GM19240 (cell line): Measurements from ENCODE around the gene BSG.

Source experiments
- DNase-seq: peaks from one replicate; pipeline ENCODE4 v3.0.0; 2011; ENCODE audit warnings: low spot score; ENCODE audit not compliant: insufficient read length

Gene BSG

GRCh38 chr19:572140-572742, at the start of gene BSG:
Gene BSG (plus strand): TSS chr19:572596. CDS start chr19:572635, 39 bp downstream.
- peak; percentile 99 for DNase-seq

DNA sequence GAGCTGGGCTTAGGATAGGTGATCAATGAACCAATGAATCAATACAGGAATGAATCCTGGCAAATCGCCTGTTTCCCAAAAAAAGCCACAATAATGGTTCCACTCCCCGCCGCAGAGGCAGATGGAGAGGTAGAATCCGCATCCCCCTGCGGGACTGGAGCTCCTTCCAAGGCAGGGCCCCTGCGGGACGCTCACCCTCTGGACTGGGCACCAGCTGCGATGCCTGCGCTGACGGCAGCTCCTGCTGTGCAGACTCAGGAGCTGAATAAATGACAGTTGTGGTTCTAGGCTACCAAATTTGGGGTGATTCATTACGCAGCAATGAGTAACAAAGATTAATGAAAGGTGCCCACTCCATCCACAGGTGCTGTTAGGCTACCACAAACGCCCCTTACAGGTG, 49.7 kb upstream of the BSG start:
- DNase-seq: no peak

DNA sequence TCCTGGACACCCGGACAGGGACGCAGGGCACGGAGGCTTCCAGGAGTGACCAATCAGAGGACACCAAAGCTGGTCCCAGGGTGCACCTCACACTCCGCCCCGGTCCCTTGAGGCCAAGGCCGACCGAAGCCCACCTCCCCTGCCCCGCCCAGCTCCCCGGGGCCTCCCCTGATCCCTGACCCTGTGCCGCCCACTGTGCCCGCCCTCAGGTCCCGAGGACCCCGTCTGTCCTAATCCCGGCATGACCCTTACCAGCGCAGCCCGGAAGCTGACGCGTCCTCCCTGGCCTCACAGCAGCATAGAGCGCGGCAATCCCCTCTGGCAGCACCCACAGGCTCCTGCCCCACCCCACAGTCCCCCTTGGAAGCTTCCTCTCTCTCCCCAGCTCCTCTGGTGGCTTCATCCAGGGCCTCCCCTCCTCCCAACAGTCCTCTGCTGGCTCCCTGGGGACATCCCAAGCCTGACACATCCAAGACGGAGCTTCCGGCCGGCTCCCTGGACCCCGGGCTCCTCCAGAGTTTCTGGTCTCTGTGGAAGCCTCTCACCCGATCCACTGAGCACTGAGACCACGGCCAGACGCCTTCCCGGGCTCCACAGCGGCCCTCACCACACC, 48.2 kb upstream of the BSG start:
- no peak for DNase-seq

DNA sequence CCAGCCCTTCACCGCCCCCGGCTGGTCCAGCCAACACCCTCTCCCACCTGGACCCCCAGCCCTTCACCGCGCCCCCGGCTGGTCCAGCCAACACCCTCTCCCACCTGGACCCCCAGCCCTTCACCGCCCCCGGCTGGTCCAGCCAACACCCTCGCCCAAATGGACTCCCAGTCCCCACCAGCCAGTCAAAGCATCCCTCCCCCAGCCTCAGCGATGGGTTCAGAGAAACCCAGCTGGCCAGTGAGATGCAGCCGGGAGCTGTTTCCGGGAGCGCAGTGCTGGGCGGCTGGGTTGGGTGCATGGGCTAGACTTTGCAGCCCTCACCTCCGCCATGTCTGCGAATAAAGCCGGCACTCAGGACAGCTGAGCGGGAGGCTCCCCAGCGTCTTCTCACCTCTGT, 47.4 kb upstream of the BSG start:
- no peak for DNase-seq

GRCh38 chr19:525857-526419, 46.5 kb upstream of the BSG start:
- no peak for DNase-seq

DNA sequence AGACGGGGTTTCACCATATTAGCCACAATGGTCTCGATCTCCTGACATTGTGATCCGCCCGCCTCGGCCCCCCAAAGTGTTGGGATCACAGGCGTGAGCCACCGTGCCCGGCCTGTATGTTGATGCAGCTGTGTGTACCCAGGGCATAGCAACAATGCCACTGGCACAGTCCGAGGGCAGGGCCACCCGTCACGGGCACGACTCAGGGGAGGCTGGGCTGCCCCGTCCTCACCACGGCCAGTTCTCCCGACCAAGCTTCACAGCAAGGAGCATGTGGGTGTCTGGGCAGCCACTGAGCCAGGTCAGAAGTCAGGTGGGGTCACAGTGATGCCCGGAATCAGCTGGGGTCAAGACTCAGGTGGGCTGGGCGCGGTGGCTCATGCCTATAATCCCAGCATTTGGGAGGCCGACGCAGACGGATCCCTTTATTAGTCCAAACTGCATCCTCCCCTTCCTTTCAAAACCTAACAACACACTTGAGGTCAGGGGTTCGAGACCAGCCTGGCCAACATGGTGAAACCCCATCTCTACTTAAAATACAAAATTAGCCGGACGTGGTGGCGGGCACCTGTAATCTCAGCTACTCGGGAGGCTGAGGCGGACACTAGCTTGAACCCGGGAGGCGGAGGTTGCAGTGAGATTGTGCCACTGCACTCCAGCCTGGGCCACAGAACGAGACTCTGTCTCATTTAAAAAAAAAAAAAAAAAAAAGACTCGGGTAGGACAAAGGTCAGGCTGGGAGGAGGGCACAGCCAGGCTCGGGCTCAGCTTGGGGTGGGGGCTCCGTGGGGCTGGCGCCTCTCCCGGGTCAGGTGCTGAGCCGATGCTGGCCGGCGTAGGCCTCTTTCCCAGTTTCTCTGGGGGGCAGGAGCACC, 42.0 kb upstream of the BSG start:
- DNase-seq: no peak

DNA sequence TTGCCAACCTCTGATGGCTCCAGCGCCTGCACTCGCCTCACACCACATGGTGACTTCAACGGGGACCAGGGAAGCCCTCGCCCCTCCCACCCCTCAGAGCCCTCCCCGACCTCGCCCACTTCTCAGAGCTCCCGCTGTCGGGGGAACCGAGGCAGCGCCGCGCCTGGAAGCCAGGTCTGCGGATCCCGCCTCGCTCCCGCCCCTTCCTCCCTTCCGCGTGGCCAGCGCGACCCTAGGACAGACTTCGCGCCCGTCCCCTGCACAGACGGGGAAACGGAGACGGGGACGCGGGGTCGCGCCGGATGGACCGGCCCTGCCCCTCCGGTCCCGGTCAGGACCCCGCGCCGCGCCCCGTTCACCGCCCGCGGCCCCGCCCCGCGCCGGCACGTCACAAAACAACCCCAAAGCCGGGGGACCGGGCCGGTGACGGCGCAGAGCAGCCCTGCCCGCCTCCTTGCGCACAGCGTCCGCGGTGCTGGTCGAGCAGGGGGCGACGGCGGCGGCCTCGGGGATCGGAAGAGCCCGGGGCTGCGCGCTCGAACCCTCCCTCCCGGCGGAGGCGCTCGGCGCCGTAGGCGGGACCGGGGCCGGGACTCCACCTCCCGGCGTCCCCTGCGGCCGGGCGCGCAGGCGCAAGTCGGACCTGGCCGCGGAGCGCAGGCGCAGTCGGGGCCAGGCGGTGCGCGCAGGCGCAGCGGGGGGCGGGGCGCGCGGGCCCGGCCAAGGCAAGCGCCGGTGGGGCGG, 41.2 kb upstream of the BSG start:
- peak; percentile 98 for DNase-seq

GRCh38 chr19:531753-532560, 40.4 kb upstream of the BSG start, which contains the start of gene CDC34:
Gene CDC34 (plus strand): TSS chr19:531760. CDS start chr19:531932, 172 bp downstream.
- DNase-seq: peak; percentile 62

- DNase-seq: no peak
These were observed 39.6 kb upstream of the BSG start for GRCh38 chr19:532561-533363.

DNA sequence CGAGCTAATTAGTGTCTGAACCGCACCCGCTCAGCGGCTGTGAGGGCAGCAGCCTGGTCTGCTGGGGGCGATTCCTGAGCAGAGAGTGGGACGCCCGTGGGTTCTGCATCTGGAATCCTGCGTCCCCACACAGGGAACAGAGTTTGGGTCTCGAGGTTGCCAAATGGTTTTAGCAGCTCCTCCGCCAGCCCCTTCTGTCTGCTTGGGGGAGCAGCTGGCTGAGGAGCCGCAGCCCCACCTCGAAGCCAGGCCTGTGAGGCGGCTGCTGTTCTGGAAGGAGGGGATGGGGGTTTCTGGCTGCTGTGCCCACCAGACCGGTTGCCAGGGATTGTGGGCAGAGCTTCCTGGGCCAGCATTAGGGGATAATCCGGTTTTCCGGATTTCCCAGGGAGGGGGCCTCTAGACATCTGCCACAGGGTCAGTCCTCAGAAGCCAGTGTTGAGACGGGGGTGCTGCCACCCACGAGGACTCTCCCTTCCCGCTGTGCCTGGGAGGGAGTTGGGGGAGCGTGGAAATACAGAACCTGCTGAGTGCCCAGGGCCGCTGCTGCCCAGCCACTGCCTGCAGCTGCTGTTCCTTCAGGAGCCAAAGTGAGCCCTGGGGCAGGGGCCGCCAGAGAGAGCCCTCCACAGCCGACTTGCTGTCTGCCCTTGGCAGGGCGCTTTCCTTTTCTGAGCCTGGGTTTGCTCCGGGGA, 38.9 kb upstream of the BSG start:
- DNase-seq: no peak

GRCh38 chr19:534088-534487, 38.3 kb upstream of the BSG start:
- no peak for DNase-seq

GRCh38 chr19:535017-535835, 37.2 kb upstream of the BSG start:
- no peak for DNase-seq

DNA sequence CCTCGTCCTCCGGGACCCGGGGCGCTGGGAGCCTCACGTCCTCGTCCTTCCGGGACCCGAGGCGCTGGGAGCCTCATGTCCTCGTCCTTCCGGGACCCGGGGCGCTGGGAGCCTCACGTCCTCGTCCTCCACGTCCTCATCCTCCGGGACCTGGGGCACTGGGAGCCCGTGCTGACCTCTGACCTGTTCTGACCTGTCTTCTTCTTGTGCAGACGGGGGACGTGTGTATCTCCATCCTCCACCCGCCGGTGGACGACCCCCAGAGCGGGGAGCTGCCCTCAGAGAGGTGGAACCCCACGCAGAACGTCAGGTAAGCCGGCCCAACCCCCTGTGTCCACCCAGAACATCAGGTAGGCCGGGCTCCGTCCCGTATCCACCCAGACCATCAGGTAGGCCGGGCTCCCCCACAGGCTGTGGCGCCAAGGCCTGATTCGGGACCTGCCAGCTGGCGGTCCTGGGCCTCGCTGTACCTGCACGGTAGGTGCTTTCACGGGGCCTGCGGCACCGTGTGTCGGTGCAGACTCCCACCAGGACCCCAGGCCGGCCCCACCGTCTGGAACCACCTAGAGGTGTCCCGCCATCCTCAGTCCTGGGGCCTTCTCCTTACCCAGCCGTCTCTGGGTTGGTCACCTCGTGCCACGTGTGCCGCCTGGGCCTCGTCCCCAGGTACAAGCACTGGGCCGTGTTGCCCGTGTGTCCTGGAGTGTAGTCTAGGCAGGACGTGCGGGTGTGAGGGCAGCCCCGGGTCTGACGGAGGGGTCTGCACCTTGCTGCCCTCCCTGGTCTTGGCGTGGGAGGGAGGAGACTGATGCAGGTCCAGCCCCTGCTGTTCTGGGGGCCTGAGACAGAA, 36.1 kb upstream of the BSG start:
- DNase-seq: no peak

- no peak for DNase-seq
These were observed 35.5 kb upstream of the BSG start for GRCh38 chr19:536881-537404.

DNA sequence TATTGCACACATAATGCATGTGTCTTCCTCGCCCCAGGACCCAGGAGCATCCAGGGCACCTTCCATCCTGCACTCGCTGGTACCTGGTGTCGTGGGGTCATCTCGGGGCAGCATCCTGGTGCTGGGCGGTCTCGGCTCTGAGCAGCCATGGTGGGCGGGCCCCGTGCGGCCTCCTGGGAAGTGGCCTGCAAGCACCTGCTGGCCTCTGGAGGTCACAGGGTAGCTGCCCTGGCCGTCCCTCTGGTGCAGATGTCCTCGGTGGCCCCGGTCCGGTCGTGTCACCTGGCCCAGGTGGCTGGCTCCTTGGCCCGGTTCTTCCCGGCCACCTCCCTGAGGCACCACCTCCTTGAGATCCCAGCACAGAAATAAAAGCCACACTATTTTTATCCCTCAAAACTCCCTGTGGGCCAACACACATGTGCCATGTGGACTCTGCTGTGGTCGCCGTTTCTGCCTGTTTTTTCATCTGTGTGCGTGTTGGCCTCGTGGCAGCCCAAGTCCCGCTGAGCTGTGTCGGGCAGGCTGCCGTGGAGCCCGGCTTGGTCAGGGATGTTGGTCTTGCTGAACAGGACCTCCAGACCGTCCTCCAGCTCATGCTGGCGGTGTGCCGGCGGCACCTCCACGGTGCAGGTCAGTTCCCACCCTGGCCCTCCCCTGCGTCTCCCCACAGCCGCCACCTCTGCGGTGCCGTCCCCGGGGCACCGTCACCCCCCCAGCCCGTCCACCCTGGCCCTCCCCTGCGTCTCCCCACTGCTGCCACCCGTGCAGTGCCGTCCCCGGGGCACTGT, 33.6 kb upstream of the BSG start:
- DNase-seq: no peak

DNA sequence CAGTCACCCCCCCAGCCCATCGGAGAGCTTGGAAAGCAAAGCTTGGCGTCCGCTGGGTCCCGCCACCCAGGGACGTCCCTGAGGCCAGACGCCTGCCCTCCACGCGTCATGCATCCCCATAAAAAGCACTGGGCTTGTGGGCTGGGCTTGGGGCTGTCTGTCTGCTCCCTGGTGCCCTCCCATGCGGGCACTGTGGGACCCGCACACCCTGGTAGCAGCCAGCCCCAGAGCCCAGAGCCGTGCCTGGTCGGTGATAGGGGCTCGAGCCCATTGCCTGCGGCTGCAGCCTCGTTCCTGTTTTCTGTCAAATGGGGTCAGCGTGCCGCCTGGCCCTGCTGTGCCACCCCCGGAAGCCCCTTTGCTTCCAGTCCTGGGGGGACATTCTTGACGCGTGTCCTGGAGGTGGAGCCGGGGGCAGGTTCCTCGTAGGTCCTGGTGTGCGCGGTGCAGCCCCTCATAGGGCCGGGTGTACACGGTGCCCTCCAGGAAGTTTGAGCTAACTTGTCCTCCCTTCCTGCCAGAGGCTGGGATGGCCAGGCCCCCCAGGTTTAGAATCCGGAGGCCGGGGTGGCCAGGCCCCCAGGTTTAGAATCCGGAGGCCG, 32.9 kb upstream of the BSG start:
- DNase-seq: no peak
